Lower leg skin (tissue), 4 donors: ENCODE measurements around the gene POC1B. TPM values are rescaled to one million over a fixed set of nuclear protein-coding genes. Genes with fewer than 3 reads are reported as not detected.

ENCODE experiments used
- DNase-seq, 2 donors: peaks; one replicate each; pipeline ENCODE4 v3.0.0-alpha.2; 2019; ENCODE audit warnings: low spot score in 2 of 2
- H3K4me3 ChIP-seq: fragments of 200-600 bp; sonication (generic); 2 replicates; pipeline ENCODE4 v1.5.1; 2017; ENCODE audit warnings: mild to moderate bottlenecking, low read depth; ENCODE audit not compliant: poor library complexity, severe bottlenecking
- CTCF ChIP-seq, 3 donors: fragments of 450-650 bp; IDR thresholded peaks; one replicate each; pipeline ENCODE4 v1.5.1; 2016; ENCODE audit warnings: antibody characterized with exemption in 3 of 3, mild to moderate bottlenecking in 3 of 3, moderate library complexity in 2 of 3
- POLR2A ChIP-seq, 2 donors: fragments of 450-650 bp; IDR thresholded peaks; one replicate each; pipeline ENCODE4 v1.6.1; 2016 to 2017; ENCODE audit warnings: antibody characterized with exemption in 2 of 2, mild to moderate bottlenecking in 1 of 2, moderate library complexity in 1 of 2
- WGBS, 2 donors: methylation state at CpG; one replicate each; pipeline ENCODE4 v1.1.5; 2018; 5-methylcytosine and 5-hydroxymethylcytosine counted together
- intact Hi-C: fragments of 100-400 bp; cut with DNase I; formaldehyde crosslinking; loops from one replicate; pipeline ENCODE4 v1.15.0; 2023; ENCODE audit warnings: low total_unique reads
- total RNA-seq, 4 donors: library from RNA; depleted of rRNA; stranded (reverse); fragments of >200 nt; gene quantifications; one replicate each; pipeline ENCODE4 v1.1.0, GENCODE V29; 2016

POC1B gene
- total RNA-seq, 4 donors from 2014 or later: 10.5 to 15.9 (median 14.7) TPM

GRCh38 chr12:89391726-89392336, 134.0 kb downstream of the POC1B start:
- no peak for TF ChIP-seq POLR2A (IDR thresholded peaks at IDR 0.05)
- no peak for TF ChIP-seq CTCF (IDR thresholded peaks at IDR 0.05)
- H3K4me3 ChIP-seq: no peak overlapping the region
- intact Hi-C loops: no loop called here
- no peak for DNase-seq
- WGBS, 2 donors: 93% methylated on average over 6 of the region's 6 CpGs

- WGBS, 2 donors: 75 to 80% methylated on average over 3 of the region's 3 CpGs
- DNase-seq: no peak
- intact Hi-C loops: no loop called here
- TF ChIP-seq POLR2A (IDR thresholded peaks at IDR 0.05): no peak
- no peak for TF ChIP-seq CTCF (IDR thresholded peaks at IDR 0.05)
- no peak overlapping the region for H3K4me3 ChIP-seq
Observed at GRCh38 chr12:89390802-89391673, 134.8 kb downstream of the POC1B start.

- no peak overlapping the region for H3K4me3 ChIP-seq
- no peak for TF ChIP-seq POLR2A (IDR thresholded peaks at IDR 0.05)
- no peak for TF ChIP-seq CTCF (IDR thresholded peaks at IDR 0.05)
- no peak for DNase-seq
- intact Hi-C loops: no loop called here
- 69 to 74% methylated on average over 6 of the region's 6 CpGs for WGBS, 2 donors
Observed at GRCh38 chr12:89389755-89390661, 135.8 kb downstream of the POC1B start.

- WGBS, 2 donors: 55 to 59% methylated on average over 3 of the region's 3 CpGs
- intact Hi-C loops: no loop called here
- TF ChIP-seq CTCF (IDR thresholded peaks at IDR 0.05) (no peak), POLR2A (IDR thresholded peaks at IDR 0.05) (no peak)
- no peak for DNase-seq
- no peak overlapping the region for H3K4me3 ChIP-seq
Observed at GRCh38 chr12:89386138-89386537, 139.7 kb downstream of the POC1B start.

- H3K4me3 ChIP-seq: no peak overlapping the region
- no peak for DNase-seq
- no peak for TF ChIP-seq POLR2A (IDR thresholded peaks at IDR 0.05)
- no peak for TF ChIP-seq CTCF (IDR thresholded peaks at IDR 0.05)
- intact Hi-C loops: no loop called here
- WGBS, 2 donors: 24 to 52% methylated on average over 3 of the region's 3 CpGs
Observed at GRCh38 chr12:89384807-89385206, 141.0 kb downstream of the POC1B start.
